Osteoblast (primary cell): ENCODE results near the gene PKIG. TPM values are rescaled to one million over a fixed set of nuclear protein-coding genes. Genes with fewer than 3 reads are reported as not detected.
"Not testable (repeated sequence)": the region's sequence is repeated elsewhere in the genome, so short reads cannot be mapped to it uniquely, and the experiment has no call there.

Experiments
- DNase-seq: peaks from one replicate; pipeline ENCODE4 v3.0.0; 2011; ENCODE audit warnings: low spot score, mixed read lengths; ENCODE audit not compliant: insufficient read length; ENCODE audit errors: missing footprints
- H2AFZ ChIP-seq: 2 replicates; pipeline ENCODE4 v1.6.0; 2011; ENCODE audit warnings: mild to moderate bottlenecking, low read length
- H3K27ac ChIP-seq: 2 replicates; pipeline ENCODE4 v1.5.1; 2011; ENCODE audit warnings: mild to moderate bottlenecking, low read depth, low read length, moderate library complexity
- H3K27me3 ChIP-seq: 2 replicates; pipeline ENCODE4 v1.6.0; 2012; ENCODE audit warnings: mild to moderate bottlenecking, control low read depth, inconsistent platforms, low read length, moderate library complexity; ENCODE audit not compliant: insufficient read depth
- H3K36me3 ChIP-seq: 2 replicates; pipeline ENCODE4 v1.5.1; 2011; ENCODE audit warnings: mild to moderate bottlenecking, low read length, control low read depth, moderate library complexity; ENCODE audit not compliant: insufficient read depth
- H3K4me1 ChIP-seq: 2 replicates; pipeline ENCODE4 v1.5.1; 2011; ENCODE audit warnings: mild to moderate bottlenecking, low read length, control low read depth, moderate library complexity; ENCODE audit not compliant: insufficient read depth
- H3K4me2 ChIP-seq: 2 replicates; pipeline ENCODE4 v1.6.0; 2011; ENCODE audit warnings: mild to moderate bottlenecking, low read length; ENCODE audit not compliant: insufficient read depth
- H3K4me3 ChIP-seq: fragments of 200-600 bp; sonication (generic); 3 replicates; pipeline ENCODE4 v1.5.1; 2012; ENCODE audit warnings: mild to moderate bottlenecking, low read length, inconsistent platforms; ENCODE audit not compliant: insufficient read depth
- H3K79me2 ChIP-seq: 2 replicates; pipeline ENCODE4 v1.6.0; 2012; ENCODE audit warnings: mild to moderate bottlenecking, low read length, control low read depth, inconsistent platforms; ENCODE audit not compliant: insufficient read depth
- H3K9me3 ChIP-seq: 2 replicates; pipeline ENCODE4 v1.5.1; 2011; ENCODE audit warnings: low read depth, low read length, control low read depth
- H4K20me1 ChIP-seq: 2 replicates; pipeline ENCODE4 v1.6.0; 2012; ENCODE audit warnings: mild to moderate bottlenecking, low read length, control low read depth; ENCODE audit not compliant: insufficient read depth
- total RNA-seq: library from RNA; depleted of rRNA; stranded (reverse); fragments of >200 nt; gene quantifications from 2 replicates; pipeline ENCODE4 v1.2.3, GENCODE V29; 2012
- TF ChIP-seq, protein P1 (sequence below): IDR thresholded peaks from 2 replicates; pipeline ENCODE4 v1.5.1; 2011; ENCODE audit warnings: mild to moderate bottlenecking, low read depth, low read length, moderate library complexity; ENCODE audit errors: extremely low read depth

The PKIG gene
- total RNA-seq, 1 donor: 107 TPM

DNA sequence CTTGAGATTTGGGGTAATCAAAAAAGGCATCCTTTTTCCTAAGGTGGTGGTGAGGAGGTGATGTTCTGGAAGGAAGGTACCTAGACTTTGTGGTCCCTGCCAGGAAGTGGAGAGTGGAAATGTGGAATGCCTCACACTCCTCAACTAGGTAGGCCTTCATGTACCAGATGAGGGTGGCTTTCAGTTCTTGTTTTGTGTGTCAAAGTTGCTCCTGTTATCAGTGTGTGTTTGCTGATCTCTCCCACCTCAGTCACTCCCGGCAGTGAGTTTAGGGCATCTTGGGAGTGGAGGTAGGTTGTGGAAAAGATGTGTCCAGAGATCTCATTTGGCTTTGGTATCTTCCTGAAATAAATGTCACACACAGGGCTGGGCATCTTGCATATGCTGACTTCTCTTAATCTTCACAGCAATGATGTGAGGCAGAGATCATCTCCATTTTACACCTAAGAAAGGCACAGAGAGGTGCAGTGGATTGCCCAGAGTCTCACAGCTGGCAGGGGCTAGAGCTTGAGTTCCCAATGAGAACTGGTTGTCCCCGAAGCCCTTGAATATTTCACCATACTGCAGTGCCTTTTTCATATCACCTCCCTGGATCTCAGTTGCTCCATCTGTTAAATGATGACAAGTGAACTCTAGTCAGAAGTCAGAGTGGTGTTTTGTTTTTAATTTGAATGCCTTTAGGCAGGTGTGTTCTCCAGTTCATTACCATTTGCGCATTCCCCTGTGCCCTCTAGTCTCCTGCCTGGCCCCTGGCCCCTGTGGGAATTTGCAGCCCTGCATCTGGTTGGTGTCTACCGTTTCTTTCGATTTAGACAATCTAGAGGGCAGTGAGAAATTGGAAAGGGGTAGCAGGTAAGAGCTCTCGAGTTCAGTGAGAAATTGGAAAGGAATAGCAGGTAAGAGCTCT is 2.9 kb downstream of the PKIG start:
- DNase-seq: no peak
- H3K36me3 ChIP-seq: peaks cover 6% of the 10 kb centered on the region
- no peaks in the 10 kb centered on the region for H4K20me1 ChIP-seq
- no peak overlapping the region for H3K4me2 ChIP-seq
- no peak overlapping the region for H2AFZ ChIP-seq
- peaks cover 53% of the 10 kb centered on the region for H3K79me2 ChIP-seq
- no peak overlapping the region for H3K4me3 ChIP-seq
- peaks cover 40% of the 10 kb centered on the region for H3K4me1 ChIP-seq
- no peak overlapping the region for H3K27ac ChIP-seq
- TF ChIP-seq, protein P1, sequence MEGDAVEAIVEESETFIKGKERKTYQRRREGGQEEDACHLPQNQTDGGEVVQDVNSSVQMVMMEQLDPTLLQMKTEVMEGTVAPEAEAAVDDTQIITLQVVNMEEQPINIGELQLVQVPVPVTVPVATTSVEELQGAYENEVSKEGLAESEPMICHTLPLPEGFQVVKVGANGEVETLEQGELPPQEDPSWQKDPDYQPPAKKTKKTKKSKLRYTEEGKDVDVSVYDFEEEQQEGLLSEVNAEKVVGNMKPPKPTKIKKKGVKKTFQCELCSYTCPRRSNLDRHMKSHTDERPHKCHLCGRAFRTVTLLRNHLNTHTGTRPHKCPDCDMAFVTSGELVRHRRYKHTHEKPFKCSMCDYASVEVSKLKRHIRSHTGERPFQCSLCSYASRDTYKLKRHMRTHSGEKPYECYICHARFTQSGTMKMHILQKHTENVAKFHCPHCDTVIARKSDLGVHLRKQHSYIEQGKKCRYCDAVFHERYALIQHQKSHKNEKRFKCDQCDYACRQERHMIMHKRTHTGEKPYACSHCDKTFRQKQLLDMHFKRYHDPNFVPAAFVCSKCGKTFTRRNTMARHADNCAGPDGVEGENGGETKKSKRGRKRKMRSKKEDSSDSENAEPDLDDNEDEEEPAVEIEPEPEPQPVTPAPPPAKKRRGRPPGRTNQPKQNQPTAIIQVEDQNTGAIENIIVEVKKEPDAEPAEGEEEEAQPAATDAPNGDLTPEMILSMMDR: no peak
- no peaks in the 10 kb centered on the region for H3K27me3 ChIP-seq
- H3K9me3 ChIP-seq: no peaks in the 10 kb centered on the region

DNA sequence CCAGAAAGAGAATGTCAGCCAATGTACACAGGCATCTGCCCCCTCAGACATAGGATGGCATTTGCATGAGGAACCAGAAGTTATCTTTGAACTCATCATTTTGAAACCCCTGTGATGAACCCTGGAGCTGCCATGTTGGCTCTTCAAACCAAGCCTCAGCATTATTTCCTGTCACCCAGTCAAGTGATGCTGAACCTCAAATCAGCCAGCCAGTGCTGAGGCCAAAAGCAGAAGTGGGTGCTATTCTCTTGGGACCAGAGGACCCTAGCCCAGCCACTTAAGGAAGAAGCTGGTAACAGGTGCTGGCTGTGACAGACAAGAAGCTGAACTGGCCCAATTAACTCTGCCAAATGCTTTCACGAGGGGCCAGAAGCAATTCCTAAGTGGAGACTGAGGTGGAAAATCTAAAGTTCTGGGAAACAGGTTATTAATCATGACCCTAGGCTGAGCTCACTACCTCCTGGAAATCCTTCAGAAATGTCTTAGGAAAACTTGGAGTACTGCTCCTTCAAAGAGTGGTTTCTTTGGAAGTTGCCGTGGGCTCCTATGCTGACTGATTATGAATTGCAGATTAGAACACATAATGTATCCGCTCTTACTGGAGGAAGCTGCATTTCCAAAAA is 4.0 kb downstream of the PKIG start:
- DNase-seq: no peak
- Histone ChIP-seq H3K4me3 (no peak overlapping the region), H3K79me2 (peaks cover 50% of the 10 kb centered on the region), H2AFZ (no peak overlapping the region), H3K27ac (no peak overlapping the region), H3K36me3 (peaks cover 11% of the 10 kb centered on the region), H3K4me2 (no peak overlapping the region), H3K4me1 (peaks cover 30% of the 10 kb centered on the region), H4K20me1 (no peaks in the 10 kb centered on the region), H3K9me3 (no peaks in the 10 kb centered on the region), H3K27me3 (no peaks in the 10 kb centered on the region)
- TF ChIP-seq, protein P1: no peak

DNA sequence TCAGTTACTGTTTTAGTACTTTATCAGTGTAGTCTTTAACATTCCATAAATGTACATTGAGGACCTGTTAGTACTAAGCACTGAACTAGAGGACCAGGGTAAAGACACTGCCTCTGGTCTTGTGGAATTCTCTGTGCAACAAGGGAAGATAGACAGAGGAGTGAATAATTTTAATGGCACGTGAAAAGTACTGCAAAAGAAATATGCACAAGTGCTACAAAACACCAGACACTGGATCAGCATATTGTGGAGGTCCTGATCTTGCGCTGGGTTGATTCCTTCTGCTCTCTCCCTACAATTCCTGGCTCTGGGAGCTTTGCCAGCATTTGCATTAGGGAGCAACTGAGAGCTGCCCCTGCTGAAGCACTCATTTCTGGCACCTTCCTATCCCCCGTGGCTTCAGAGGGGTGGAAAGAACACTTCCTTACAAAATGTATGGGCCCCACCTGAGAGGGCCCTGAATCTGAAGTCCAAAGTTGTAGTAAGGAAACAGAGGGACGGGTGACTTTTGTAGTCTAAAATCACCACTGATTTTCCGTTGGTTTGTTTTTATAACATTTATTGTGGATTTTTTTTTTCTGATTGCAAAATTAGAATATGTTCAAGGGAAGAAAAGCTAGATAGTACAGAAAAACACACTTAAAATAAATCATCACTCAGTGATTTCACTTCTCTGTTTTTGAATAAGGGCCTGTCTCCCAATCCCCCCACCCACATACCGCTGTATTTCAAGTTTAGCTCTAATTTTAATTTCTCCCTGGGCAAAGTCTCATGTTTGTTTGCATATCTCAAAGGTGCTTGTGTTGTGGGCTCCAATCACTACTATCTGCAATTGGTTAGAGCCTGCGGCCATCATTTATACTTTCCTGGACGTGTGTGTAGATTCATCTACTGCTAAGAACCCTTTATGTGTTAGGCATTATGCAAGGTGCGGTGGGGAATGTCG is 4.9 kb downstream of the PKIG start:
- Histone ChIP-seq H4K20me1 (no peaks in the 10 kb centered on the region), H3K4me3 (no peak overlapping the region), H3K9me3 (no peaks in the 10 kb centered on the region), H3K36me3 (peaks cover 11% of the 10 kb centered on the region), H3K27ac (no peak overlapping the region), H2AFZ (no peak overlapping the region), H3K4me1 (peaks cover 21% of the 10 kb centered on the region), H3K79me2 (peaks cover 50% of the 10 kb centered on the region), H3K4me2 (no peak overlapping the region), H3K27me3 (no peaks in the 10 kb centered on the region)
- TF ChIP-seq, protein P1: no peak
- DNase-seq: no peak

DNA sequence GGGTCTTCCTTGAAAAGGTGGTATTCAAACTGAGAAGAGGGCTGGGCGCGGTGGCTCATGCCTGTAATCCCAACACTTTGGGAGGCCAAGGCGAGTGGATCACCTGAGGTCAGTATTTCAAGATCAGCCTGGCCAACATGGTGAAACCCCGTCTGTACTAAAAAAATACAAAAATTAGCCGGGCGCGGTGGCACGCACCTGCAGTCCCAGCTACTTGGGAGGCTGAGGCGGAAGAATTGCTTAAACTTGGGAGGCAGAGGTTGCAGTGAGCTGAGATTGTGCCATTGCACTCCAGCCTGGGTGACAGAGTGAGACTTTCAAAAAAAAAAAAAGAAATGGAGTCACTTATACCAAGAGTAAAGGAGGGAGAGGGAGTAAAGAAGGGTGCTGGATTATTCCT is 5.9 kb downstream of the PKIG start:
- not testable (repeated sequence) for H3K9me3 ChIP-seq, H3K27ac ChIP-seq, H2AFZ ChIP-seq, H3K4me3 ChIP-seq, H3K27me3 ChIP-seq, H4K20me1 ChIP-seq, H3K4me2 ChIP-seq, DNase-seq
- peaks cover 11% of the 10 kb centered on the region for H3K36me3 ChIP-seq
- H3K4me1 ChIP-seq: peaks cover 16% of the 10 kb centered on the region
- H3K79me2 ChIP-seq: peaks cover 48% of the 10 kb centered on the region
